ENCODE data around the gene FAM53B.

FAM53B gene

GRCh38 chr10:124595143-124595883, 148.9 kb downstream of the FAM53B start:
- H3K27ac ChIP-seq = no peak overlapping the region
- no peak for TF ChIP-seq CTCF (IDR thresholded peaks at IDR 0.05)
- no peak for TF ChIP-seq ZFX (IDR thresholded peaks at IDR 0.05; ENCODE audit: borderline replicate concordance)

- TF ChIP-seq ZFX (IDR thresholded peaks at IDR 0.05; ENCODE audit: borderline replicate concordance) = no peak
- TF ChIP-seq CTCF (IDR thresholded peaks at IDR 0.05) = no peak
- no peak overlapping the region for H3K27ac ChIP-seq
Observed at GRCh38 chr10:124594240-124594639, 149.9 kb downstream of the FAM53B start.

- TF ChIP-seq ZFX (IDR thresholded peaks at IDR 0.05; ENCODE audit: borderline replicate concordance) = no peak
- TF ChIP-seq CTCF (IDR thresholded peaks at IDR 0.05) = no peak
- H3K27ac ChIP-seq = no peak overlapping the region
Observed at GRCh38 chr10:124593431-124593985, 150.7 kb downstream of the FAM53B start.

GRCh38 chr10:124592736-124593430, 151.3 kb downstream of the FAM53B start:
- no peak for TF ChIP-seq ZFX (IDR thresholded peaks at IDR 0.05; ENCODE audit: borderline replicate concordance)
- TF ChIP-seq CTCF (IDR thresholded peaks at IDR 0.05) = no peak
- no peak overlapping the region for H3K27ac ChIP-seq

GRCh38 chr10:124592101-124592500, 152.1 kb downstream of the FAM53B start:
- H3K27ac ChIP-seq = no peak overlapping the region
- TF ChIP-seq ZFX (IDR thresholded peaks at IDR 0.05; ENCODE audit: borderline replicate concordance) = no peak
- TF ChIP-seq CTCF (IDR thresholded peaks at IDR 0.05) = no peak

- TF ChIP-seq CTCF (IDR thresholded peaks at IDR 0.05) (no peak), ZFX (IDR thresholded peaks at IDR 0.05; ENCODE audit: borderline replicate concordance) (no peak)
- H3K27ac ChIP-seq = no peak overlapping the region
Observed at GRCh38 chr10:124591123-124591495, 153.1 kb downstream of the FAM53B start.

All from 22Rv1 (cell line).